H1 (cell line): ENCODE data around the gene ZBTB44. TPM values are rescaled to one million over a fixed set of nuclear protein-coding genes. Genes with fewer than 3 reads are reported as not detected.

Experiments used
- CTCF ChIA-PET: fragments of 300-600 bp; sonication (Branson Sonifier 250); formaldehyde crosslinking; loops from one replicate; lab custom pipeline; 2021; ENCODE audit not compliant: partially characterized antibody; lab: Charles Lee
- POLR2A ChIA-PET: fragments of 300-600 bp; sonication (Branson Sonifier 250); formaldehyde crosslinking; loops from one replicate; lab custom pipeline; 2021; ENCODE audit warnings: inconsistent platforms; ENCODE audit not compliant: partially characterized antibody; lab: Charles Lee
- DNase-seq, 2 experiments: peaks; one replicate each; pipeline versions ENCODE4 v3.0.0 to v3.0.0-alpha.2; 2010 to 2022; ENCODE audit warnings: low spot score in 2 of 2, low read depth in 1 of 2, mixed read lengths in 1 of 2
- FAIRE-seq: peaks from 2 replicates; lab custom pipeline; 2011; peaks lifted over from hg19 to GRCh38; lab: Jason Lieb, UNC
- H2AFZ ChIP-seq: 2 replicates; pipeline ENCODE4 v1.8.1; 2012; ENCODE audit warnings: low read length, inconsistent platforms
- H2AK5ac ChIP-seq: 2 replicates; pipeline ENCODE4 v1.6.1; 2013; ENCODE audit warnings: low read depth, low read length
- H2BK120ac ChIP-seq: replicated peaks from 2 replicates; pipeline ENCODE3; 2013; ENCODE audit warnings: low read depth, low read length, inconsistent platforms
- H2BK12ac ChIP-seq: 2 replicates; pipeline ENCODE4 v1.6.1; 2013; ENCODE audit warnings: low read depth, low read length
- H2BK15ac ChIP-seq: 2 replicates; pipeline ENCODE4 v1.6.1; 2013; ENCODE audit warnings: low read length
- H2BK20ac ChIP-seq: 2 replicates; pipeline ENCODE4 v1.6.1; 2013; ENCODE audit warnings: low read length
- H2BK5ac ChIP-seq: 2 replicates; pipeline ENCODE4 v1.6.1; 2013; ENCODE audit warnings: low read depth, low read length
- H3K14ac ChIP-seq: 2 replicates; pipeline ENCODE4 v1.6.1; 2013; ENCODE audit warnings: inconsistent platforms; ENCODE audit not compliant: insufficient read length
- H3K18ac ChIP-seq: 2 replicates; pipeline ENCODE4 v1.6.1; 2013; ENCODE audit warnings: low read length; ENCODE audit errors: extremely low read depth
- H3K23ac ChIP-seq: 2 replicates; pipeline ENCODE4 v1.6.1; 2013; ENCODE audit warnings: inconsistent platforms; ENCODE audit not compliant: insufficient read length
- H3K23me2 ChIP-seq: 2 replicates; pipeline ENCODE4 v1.6.1; 2013; ENCODE audit warnings: low read depth, low read length
- H3K27ac ChIP-seq: 2 replicates; pipeline ENCODE4 v1.6.1; 2011; ENCODE audit warnings: low read depth, low read length, inconsistent platforms
- H3K27me3 ChIP-seq, 4 experiments: replicated peaks in 1 of 4; 1 replicate in 1 of 4; 2 replicates in 3 of 4; pipeline versions ENCODE4 v1.6.1 to v1.8.1; 2011 to 2013; ENCODE audit warnings: low read length in 3 of 4, mild to moderate bottlenecking in 3 of 4, inconsistent platforms in 2 of 4, mixed read lengths in 2 of 4, moderate library complexity in 1 of 4; ENCODE audit not compliant: control insufficient read depth in 3 of 4, insufficient read depth in 3 of 4; ENCODE audit errors: extremely low read depth in 1 of 4
- H3K36me3 ChIP-seq, 4 experiments: 2 replicates each; pipeline versions ENCODE4 v1.6.1 to v1.8.1; 2011 to 2013; ENCODE audit warnings: mild to moderate bottlenecking in 4 of 4, low read length in 3 of 4, moderate library complexity in 2 of 4, control low read depth in 1 of 4, inconsistent platforms in 1 of 4; ENCODE audit not compliant: insufficient read depth in 4 of 4, control insufficient read depth in 2 of 4
- H3K4ac ChIP-seq: replicated peaks from 2 replicates; pipeline ENCODE3; 2013; ENCODE audit warnings: low read length, low read depth, mixed read lengths, inconsistent platforms; ENCODE audit not compliant: insufficient read length
- H3K4me1 ChIP-seq, 4 experiments: replicated peaks in 1 of 4; 1 replicate in 1 of 4; 2 replicates in 3 of 4; pipeline versions ENCODE4 v1.6.1 to v1.8.1; 2011 to 2013; ENCODE audit warnings: low read length in 3 of 4, inconsistent platforms in 2 of 4, mixed read lengths in 1 of 4; ENCODE audit not compliant: insufficient read depth in 4 of 4, control insufficient read depth in 3 of 4
- H3K4me2 ChIP-seq, 2 experiments: 2 replicates each; pipeline versions ENCODE4 v1.6.1 to v1.8.1; 2011 to 2013; ENCODE audit warnings: low read depth in 2 of 2, low read length in 2 of 2, control low read depth in 1 of 2, inconsistent platforms in 1 of 2, mild to moderate bottlenecking in 1 of 2; ENCODE audit not compliant: insufficient read depth in 1 of 2
- H3K4me3 ChIP-seq, 4 experiments: fragments of 200-600, 300-600 bp in 1 of 4; sonication (generic), shearing (Covaris generic), sonication (Bioruptor Twin) in 1 of 4; 2 replicates each; pipeline versions ENCODE4 v1.5.1 to v1.8.1; 2011 to 2016; ENCODE audit warnings: low read length in 4 of 4, low read depth in 3 of 4, control low read depth in 2 of 4, inconsistent platforms in 2 of 4, mild to moderate bottlenecking in 2 of 4, mixed read lengths in 1 of 4, moderate library complexity in 1 of 4; ENCODE audit not compliant: insufficient read depth in 2 of 4; ENCODE audit errors: extremely low read depth in 1 of 4
- H3K56ac ChIP-seq: replicated peaks from 2 replicates; pipeline ENCODE3; 2013; ENCODE audit warnings: low read depth, mild to moderate bottlenecking, mixed read lengths, low read length, inconsistent platforms; ENCODE audit not compliant: insufficient read length
- H3K79me1 ChIP-seq: 2 replicates; pipeline ENCODE4 v1.6.1; 2013; ENCODE audit warnings: low read depth, low read length, control low read depth
- H3K79me2 ChIP-seq, 2 experiments: 2 replicates each; pipeline versions ENCODE4 v1.6.1 to v1.8.1; 2012 to 2013; ENCODE audit warnings: low read length in 2 of 2, mild to moderate bottlenecking in 2 of 2, inconsistent platforms in 1 of 2; ENCODE audit not compliant: insufficient read depth in 2 of 2, control insufficient read depth in 1 of 2
- H3K9ac ChIP-seq, 4 experiments: replicated peaks in 1 of 4; 1 replicate in 1 of 4; 2 replicates in 3 of 4; pipeline versions ENCODE4 v1.6.1 to v1.8.1; 2011 to 2013; ENCODE audit warnings: low read depth in 3 of 4, low read length in 3 of 4, control low read depth in 2 of 4, mild to moderate bottlenecking in 2 of 4, moderate library complexity in 2 of 4, inconsistent platforms in 1 of 4; ENCODE audit errors: extremely low read depth in 1 of 4
- H3K9me3 ChIP-seq, 2 experiments: 2 replicates each; pipeline versions ENCODE4 v1.6.1 to v1.8.1; 2012 to 2013; ENCODE audit warnings: mild to moderate bottlenecking in 2 of 2, moderate library complexity in 2 of 2, control low read depth in 1 of 2, inconsistent platforms in 1 of 2, low read depth in 1 of 2, low read length in 1 of 2, mixed read lengths in 1 of 2; ENCODE audit not compliant: insufficient read depth in 2 of 2
- H4K20me1 ChIP-seq, 2 experiments: replicated peaks in 1 of 2; 2 replicates each; pipeline versions ENCODE3 to v1.8.1; 2011 to 2013; ENCODE audit warnings: inconsistent platforms in 2 of 2, low read length in 2 of 2, mild to moderate bottlenecking in 1 of 2; ENCODE audit not compliant: insufficient read depth in 2 of 2, control insufficient read depth in 1 of 2
- H4K5ac ChIP-seq: 2 replicates; pipeline ENCODE4 v1.6.1; 2013; ENCODE audit warnings: low read length, low read depth, mixed read lengths, inconsistent platforms; ENCODE audit not compliant: insufficient read length
- H4K8ac ChIP-seq: 2 replicates; pipeline ENCODE4 v1.8.0; 2013; ENCODE audit warnings: mild to moderate bottlenecking, moderate library complexity, low read length, inconsistent platforms; ENCODE audit not compliant: insufficient read depth; ENCODE audit errors: extremely low read depth
- H4K91ac ChIP-seq: replicated peaks from 2 replicates; pipeline ENCODE3; 2013; ENCODE audit warnings: low read length, mixed read lengths, inconsistent platforms; ENCODE audit not compliant: insufficient read length
- ATF2 ChIP-seq: IDR thresholded peaks from 2 replicates; pipeline ENCODE4 v1.6.1; 2012; ENCODE audit warnings: low read length, inconsistent platforms
- CBX8 ChIP-seq: fragments of 300-800, 300-1000 bp; sonication (generic); IDR thresholded peaks from 2 replicates; pipeline ENCODE4 v1.7.1; 2016; ENCODE audit warnings: low read depth, low read length, borderline replicate concordance
- HDAC6 ChIP-seq: IDR thresholded peaks from one replicate; pipeline ENCODE4 v1.7.1; 2012; ENCODE audit warnings: low read depth, mild to moderate bottlenecking, inconsistent platforms, low read length, moderate library complexity
- JUN ChIP-seq: IDR thresholded peaks from 2 replicates; pipeline ENCODE4 v1.6.1; 2011; ENCODE audit warnings: low read depth, mild to moderate bottlenecking, improper control_type of control experiment, low read length
- RNF2 ChIP-seq: fragments of 200-900, 300-1000 bp; sonication (generic); IDR thresholded peaks from 2 replicates; pipeline ENCODE4 v1.7.1; 2016; ENCODE audit warnings: borderline replicate concordance, low read depth, mild to moderate bottlenecking, antibody characterized with exemption, low read length; ENCODE audit not compliant: poor library complexity, severe bottlenecking; ENCODE audit errors: missing control alignments
- SAP30 ChIP-seq: fragments of 300-600 bp; sonication (generic); IDR thresholded peaks from 2 replicates; pipeline ENCODE4 v1.7.1; 2012; ENCODE audit warnings: low read length, moderate library complexity, mild to moderate bottlenecking, inconsistent platforms; ENCODE audit not compliant: insufficient read depth, insufficient replicate concordance
- SRF ChIP-seq: IDR thresholded peaks from 2 replicates; pipeline ENCODE4 v1.6.1; 2011; ENCODE audit warnings: mild to moderate bottlenecking, low read depth, low read length, moderate library complexity
- TEAD4 ChIP-seq: IDR thresholded peaks from 2 replicates; pipeline ENCODE4 v1.6.1; 2012; ENCODE audit warnings: low read depth, low read length, inconsistent platforms, mixed read lengths
- WGBS, 2 experiments: shearing (Covaris generic) in 1 of 2; methylation state at CpG; one replicate each; pipeline versions ENCODE4 v1.1.6 to v1.1.7; 2013 to 2015; ENCODE audit warnings: low lambda C conversion rate in 2 of 2, mixed read lengths in 2 of 2, inconsistent platforms in 1 of 2, low coverage in 1 of 2, missing lambda C conversion rate in 1 of 2; ENCODE audit not compliant: insufficient replicate concordance in 2 of 2, insufficient coverage in 1 of 2, insufficient read length in 1 of 2; ENCODE audit errors: extremely low coverage in 1 of 2, missing lambda C conversion rate in 1 of 2; 5-methylcytosine and 5-hydroxymethylcytosine counted together
- polyA plus RNA-seq, 7 experiments: library from polyadenylated mRNA; depleted of rRNA in 3 of 7; stranded (reverse) in 5 of 7; unstranded in 2 of 7; fragments of >200 nt in 5 of 7; fragments of 200-250 nt in 2 of 7; gene quantifications; 1 replicate in 5 of 7; 2 replicates in 1 of 7; 4 replicates in 1 of 7; pipeline versions ENCODE4 v1.2.1 to v1.2.3, GENCODE V29; 2011 to 2013; ENCODE audit warnings: missing spikeins in 2 of 7, mixed read lengths in 2 of 7
- total RNA-seq: library from RNA; stranded (reverse); fragmentation: NEBNext Ultra II Directional; extraction: Animal tissue kit (Norgen Biotek cat#: 25700); gene quantifications from 2 replicates; pipeline ENCODE4 v1.2.1, GENCODE V29; 2021
- TF ChIP-seq, protein P1 (sequence below), 3 experiments: IDR thresholded peaks; 1 replicate in 2 of 3; 2 replicates in 1 of 3; pipeline versions ENCODE4 v1.5.1 to v1.6.1; 2011; ENCODE audit warnings: low read length in 3 of 3, mild to moderate bottlenecking in 3 of 3, inconsistent platforms in 2 of 3, low read depth in 1 of 3, moderate library complexity in 1 of 3; ENCODE audit not compliant: insufficient read depth in 1 of 3; ENCODE audit errors: control extremely low read depth in 1 of 3

The ZBTB44 gene
- total and polyA plus RNA-seq, 2 of the 8 experiments (the other 6 are each of a cell fraction or from before 2014, with no cell fraction given): 37.2 to 158 TPM

DNA sequence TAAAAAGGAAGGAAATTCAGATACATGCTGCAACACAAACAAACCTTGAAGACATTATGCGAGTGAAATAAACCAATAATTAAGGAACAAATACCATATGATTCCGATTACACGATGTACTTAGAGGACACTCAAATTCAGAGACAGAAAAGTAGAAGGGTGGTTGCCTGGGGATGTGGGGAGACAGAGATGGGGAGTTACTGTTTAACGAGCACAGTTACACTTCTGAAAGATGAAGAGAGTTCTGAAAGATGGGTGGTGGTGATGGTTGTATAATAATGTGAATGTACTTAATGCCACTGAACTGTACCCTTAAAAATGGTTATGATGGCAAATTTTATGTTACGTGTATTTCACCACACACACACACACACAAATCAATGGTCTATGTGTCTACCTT is 14.7 kb downstream of the ZBTB44 start:
- no peak overlapping the region for H2AK5ac ChIP-seq
- H4K91ac ChIP-seq: no peak overlapping the region
- no peak overlapping the region for H3K4me2 ChIP-seq
- H3K79me1 ChIP-seq: peaks cover 3% of the 10 kb centered on the region; the same call in 1 of the 2 replicates
- no peak overlapping the region for H2BK12ac ChIP-seq
- H3K4me3 ChIP-seq: no peak overlapping the region
- H3K23me2 ChIP-seq: no peaks in the 10 kb centered on the region
- no peak overlapping the region for H4K8ac ChIP-seq
- H3K79me2 ChIP-seq: peaks cover 6 to 97% of the 10 kb centered on the region in 2 experiments; a peak in 3 of 4 replicates
- no peak overlapping the region for H3K27ac ChIP-seq
- FAIRE-seq (no peak), DNase-seq (no peak)
- H2BK20ac ChIP-seq: no peak overlapping the region
- no peak overlapping the region for H3K23ac ChIP-seq
- H3K9me3 ChIP-seq: no peaks in the 10 kb centered on the region
- H2AFZ ChIP-seq: no peak overlapping the region
- H2BK5ac ChIP-seq: no peak overlapping the region
- H4K20me1 ChIP-seq: peaks cover 1 to 3% of the 10 kb centered on the region in 2 experiments
- peaks cover 0 to 19% (median 8%) of the 10 kb centered on the region in 4 experiments for H3K4me1 ChIP-seq
- WGBS, 2 experiments: 95% methylated on average over 5 of the region's 5 CpGs; no CpG with 5 or more reads in 1 of the 2 experiments
- POLR2A ChIA-PET: interaction anchor here (0.6 to 1.3 kb wide), 3 partner anchors 10 to 126 kb away, joined by 3 read pairs; no protein-coding TSS in a partner anchor
- H3K4ac ChIP-seq: no peak overlapping the region
- no peak overlapping the region for H3K14ac ChIP-seq
- H3K18ac ChIP-seq: no peak overlapping the region
- no peaks in the 10 kb centered on the region; a peak in 2 of 8 replicates for H3K36me3 ChIP-seq
- H3K27me3 ChIP-seq: no peaks in the 10 kb centered on the region
- no peak overlapping the region for H3K56ac ChIP-seq
- H4K5ac ChIP-seq: no peak overlapping the region
- CTCF ChIA-PET: no interaction called here
- no peak overlapping the region for H2BK15ac ChIP-seq
- no peak overlapping the region for H2BK120ac ChIP-seq
- no peak overlapping the region for H3K9ac ChIP-seq
- TF ChIP-seq CBX8 (no peak), ATF2 (no peak), TEAD4 (no peak), SAP30 (no peak), HDAC6 (no peak), RNF2 (no peak), SRF (no peak), JUN (no peak)
- TF ChIP-seq, protein P1, sequence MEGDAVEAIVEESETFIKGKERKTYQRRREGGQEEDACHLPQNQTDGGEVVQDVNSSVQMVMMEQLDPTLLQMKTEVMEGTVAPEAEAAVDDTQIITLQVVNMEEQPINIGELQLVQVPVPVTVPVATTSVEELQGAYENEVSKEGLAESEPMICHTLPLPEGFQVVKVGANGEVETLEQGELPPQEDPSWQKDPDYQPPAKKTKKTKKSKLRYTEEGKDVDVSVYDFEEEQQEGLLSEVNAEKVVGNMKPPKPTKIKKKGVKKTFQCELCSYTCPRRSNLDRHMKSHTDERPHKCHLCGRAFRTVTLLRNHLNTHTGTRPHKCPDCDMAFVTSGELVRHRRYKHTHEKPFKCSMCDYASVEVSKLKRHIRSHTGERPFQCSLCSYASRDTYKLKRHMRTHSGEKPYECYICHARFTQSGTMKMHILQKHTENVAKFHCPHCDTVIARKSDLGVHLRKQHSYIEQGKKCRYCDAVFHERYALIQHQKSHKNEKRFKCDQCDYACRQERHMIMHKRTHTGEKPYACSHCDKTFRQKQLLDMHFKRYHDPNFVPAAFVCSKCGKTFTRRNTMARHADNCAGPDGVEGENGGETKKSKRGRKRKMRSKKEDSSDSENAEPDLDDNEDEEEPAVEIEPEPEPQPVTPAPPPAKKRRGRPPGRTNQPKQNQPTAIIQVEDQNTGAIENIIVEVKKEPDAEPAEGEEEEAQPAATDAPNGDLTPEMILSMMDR (IDR thresholded peaks at IDR 0.05; ENCODE audit: control extremely low read depth in 1 of 3, insufficient read depth in 1 of 3, low read depth in 1 of 3, low read length in 3 of 3): no peak
